ENCODE data around the gene PCNX1. TPM values are rescaled to one million over a fixed set of nuclear protein-coding genes. Genes with fewer than 3 reads are reported as not detected.
A peak's percentile ranks its signal among the peaks of the same experiment; 100 is the strongest.

The PCNX1 gene
- total and polyA plus RNA-seq, 12 donors = 11.3 to 196 (median 106) TPM

DNA sequence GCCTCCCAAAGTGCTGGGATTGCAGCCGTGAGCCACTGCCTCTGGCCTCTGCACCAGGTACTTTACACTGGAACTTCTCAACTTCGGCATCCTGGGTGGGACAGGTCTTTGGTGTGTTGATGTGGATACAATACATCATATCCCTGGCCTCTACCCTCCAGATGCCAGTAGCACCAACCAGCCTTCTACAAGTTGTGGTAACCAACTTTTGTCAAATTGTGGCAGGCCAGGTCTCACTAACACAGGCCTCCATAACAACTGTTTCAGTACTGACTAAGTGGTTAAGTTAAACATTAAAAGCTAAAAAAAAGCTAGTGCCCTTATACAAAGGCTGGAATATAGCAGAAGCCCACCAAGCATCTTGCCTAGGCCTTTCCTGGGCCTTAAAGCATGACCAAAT lies 232.9 kb downstream of the PCNX1 start:
- H3K9me3 ChIP-seq (replicated peaks in 1 of 3) = no peaks in the 10 kb centered on the region
- H3K36me3 ChIP-seq (replicated peaks in 1 of 2) = no peaks in the 10 kb centered on the region
- no peak overlapping the region for H3K27ac ChIP-seq
- intact Hi-C loops (cut with DNase I) = loop anchor here (5.0 to 10.0 kb wide), 3 partner anchors 175 to 612 kb away; no protein-coding TSS in a partner anchor
- no peak for DNase-seq
- H3K4me1 ChIP-seq (replicated peaks in 1 of 2) = peaks cover 13 to 16% of the 10 kb centered on the region in 2 donors
- no peak overlapping the region for H3K4me3 ChIP-seq
- 83 to 95% (median 92%) methylated on average over 1 to 2 of the region's 2 CpGs for WGBS, 4 donors
- H3K27me3 ChIP-seq = no peaks in the 10 kb centered on the region
- TF ChIP-seq, protein P1, sequence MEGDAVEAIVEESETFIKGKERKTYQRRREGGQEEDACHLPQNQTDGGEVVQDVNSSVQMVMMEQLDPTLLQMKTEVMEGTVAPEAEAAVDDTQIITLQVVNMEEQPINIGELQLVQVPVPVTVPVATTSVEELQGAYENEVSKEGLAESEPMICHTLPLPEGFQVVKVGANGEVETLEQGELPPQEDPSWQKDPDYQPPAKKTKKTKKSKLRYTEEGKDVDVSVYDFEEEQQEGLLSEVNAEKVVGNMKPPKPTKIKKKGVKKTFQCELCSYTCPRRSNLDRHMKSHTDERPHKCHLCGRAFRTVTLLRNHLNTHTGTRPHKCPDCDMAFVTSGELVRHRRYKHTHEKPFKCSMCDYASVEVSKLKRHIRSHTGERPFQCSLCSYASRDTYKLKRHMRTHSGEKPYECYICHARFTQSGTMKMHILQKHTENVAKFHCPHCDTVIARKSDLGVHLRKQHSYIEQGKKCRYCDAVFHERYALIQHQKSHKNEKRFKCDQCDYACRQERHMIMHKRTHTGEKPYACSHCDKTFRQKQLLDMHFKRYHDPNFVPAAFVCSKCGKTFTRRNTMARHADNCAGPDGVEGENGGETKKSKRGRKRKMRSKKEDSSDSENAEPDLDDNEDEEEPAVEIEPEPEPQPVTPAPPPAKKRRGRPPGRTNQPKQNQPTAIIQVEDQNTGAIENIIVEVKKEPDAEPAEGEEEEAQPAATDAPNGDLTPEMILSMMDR (IDR thresholded peaks at IDR 0.05) = no peak
- no peak for TF ChIP-seq POLR2A (IDR thresholded peaks at IDR 0.05)

DNA sequence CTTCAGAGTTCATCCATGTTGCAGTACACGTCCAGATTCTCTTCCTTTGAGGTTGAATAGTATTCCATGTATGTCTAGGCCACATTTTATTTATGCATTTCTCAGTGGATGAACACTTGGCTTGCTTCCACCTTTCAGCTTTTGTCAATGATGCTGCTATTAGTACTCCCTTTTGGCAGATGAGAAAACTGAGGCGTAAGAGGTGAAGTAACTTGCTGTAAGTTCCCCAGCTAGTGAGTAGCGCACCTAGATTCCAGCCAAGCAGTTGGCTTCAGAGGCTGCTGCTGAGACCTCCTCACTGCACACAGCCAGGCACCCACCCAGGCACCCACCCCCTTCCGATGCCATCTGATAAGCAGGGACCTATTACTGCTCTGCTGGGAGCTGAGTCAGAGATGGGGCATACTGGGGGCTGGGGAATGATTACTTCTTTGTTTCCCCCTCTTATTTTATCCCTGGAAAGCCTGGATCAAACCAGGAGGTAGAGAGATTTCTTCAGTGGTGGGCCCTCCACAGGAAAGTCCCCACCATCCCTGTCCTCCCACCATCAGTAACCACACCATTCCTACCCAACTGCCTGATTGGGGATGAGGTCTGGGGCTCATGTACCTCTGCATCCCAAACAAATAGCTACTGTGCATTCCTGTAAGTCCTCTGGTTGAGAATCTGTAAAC lies 234.6 kb downstream of the PCNX1 start:
- intact Hi-C loops (cut with DNase I) = loop anchor here (2.0 to 10.0 kb wide), 4 partner anchors 173 to 610 kb away; no protein-coding TSS in a partner anchor
- 86 to 97% (median 91%) methylated on average over 4 of the region's 4 CpGs for WGBS, 4 donors
- TF ChIP-seq POLR2A (IDR thresholded peaks at IDR 0.05) = no peak
- TF ChIP-seq, protein P1 (IDR thresholded peaks at IDR 0.05) = no peak
- no peak overlapping the region for H3K4me3 ChIP-seq
- peak in 1 of 7 donors; percentile 11 for DNase-seq
- no peaks in the 10 kb centered on the region for H3K27me3 ChIP-seq
- no peaks in the 10 kb centered on the region for H3K9me3 ChIP-seq (replicated peaks in 1 of 3)
- peaks cover 13 to 16% of the 10 kb centered on the region in 2 donors for H3K4me1 ChIP-seq (replicated peaks in 1 of 2)
- peak overlapping the region in 1 of 5 donors; percentile 59 for H3K27ac ChIP-seq
- H3K36me3 ChIP-seq (replicated peaks in 1 of 2) = no peaks in the 10 kb centered on the region

DNA sequence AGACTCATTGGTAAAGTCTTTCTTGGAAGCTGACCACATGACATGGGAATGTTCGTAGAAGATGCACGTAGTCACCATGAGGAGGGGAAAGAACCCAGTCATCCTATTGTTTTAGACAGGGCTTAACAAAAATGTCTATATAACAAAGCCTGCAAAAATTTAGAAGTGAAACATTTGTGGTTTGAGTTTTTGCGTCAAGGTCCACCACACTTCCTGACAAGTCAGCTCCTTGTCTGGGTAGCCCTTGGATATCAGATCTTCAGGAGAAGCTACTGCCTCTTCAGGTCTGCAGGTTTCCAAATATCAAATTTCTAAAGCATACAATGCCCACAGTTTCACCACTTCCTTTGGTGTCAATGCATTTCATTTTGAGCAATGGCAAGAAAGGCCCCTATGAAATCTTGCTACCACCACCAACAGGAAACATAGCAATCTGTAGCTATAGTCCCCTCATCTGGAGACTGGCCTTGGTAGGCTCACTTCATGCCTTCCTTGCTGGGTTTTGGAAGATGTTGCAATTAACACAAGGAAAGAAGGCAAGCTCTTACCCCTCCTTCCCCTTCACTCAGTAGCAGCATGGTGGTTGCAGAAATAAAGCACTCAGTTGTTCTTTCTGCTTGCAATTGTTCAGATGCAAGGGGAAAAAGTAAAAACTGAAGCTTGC lies 235.2 kb downstream of the PCNX1 start:
- 69 to 84% (median 82%) methylated on average over 3 of the region's 3 CpGs for WGBS, 4 donors
- intact Hi-C loops (cut with DNase I) = loop anchor here (2.0 to 10.0 kb wide), 4 partner anchors 172 to 610 kb away; no protein-coding TSS in a partner anchor

More for the DNA sequence above, 235.2 kb downstream of the PCNX1 start:
- no peak for TF ChIP-seq POLR2A (IDR thresholded peaks at IDR 0.05)
- TF ChIP-seq, protein P1 (IDR thresholded peaks at IDR 0.05) = no peak
- no peak for DNase-seq
- Histone ChIP-seq H3K27me3 (no peaks in the 10 kb centered on the region), H3K9me3 (replicated peaks in 1 of 3) (no peaks in the 10 kb centered on the region), H3K36me3 (replicated peaks in 1 of 2) (no peaks in the 10 kb centered on the region), H3K27ac (peak overlapping the region in 4 of 5 donors; percentile 49 to 86 (median 80)), H3K4me3 (no peak overlapping the region), H3K4me1 (replicated peaks in 1 of 2) (peaks cover 13 to 16% of the 10 kb centered on the region in 2 donors)

All from adrenal gland (tissue), 12 donors.